Superior temporal gyrus (tissue), 1 donor: ENCODE data around the gene TRIO.
"Not testable (repeated sequence)": the region's sequence is repeated elsewhere in the genome, so short reads cannot be mapped to it uniquely, and the experiment has no call there.

Experiments used
- DNase-seq: peaks from one replicate; pipeline ENCODE4 v3.0.0-alpha.2; 2016; ENCODE audit errors: extremely low spot score

The TRIO gene

GRCh38 chr5:14142827-14143545, at the start of gene TRIO:
TRIO (plus strand) TSS chr5:14143342; CDS start chr5:14143726, 384 bp downstream.
- DNase-seq, result peak; percentile 90

- not testable (repeated sequence) for DNase-seq
These were observed 45.8 kb upstream of the TRIO start for GRCh38 chr5:14097380-14097779.

DNA sequence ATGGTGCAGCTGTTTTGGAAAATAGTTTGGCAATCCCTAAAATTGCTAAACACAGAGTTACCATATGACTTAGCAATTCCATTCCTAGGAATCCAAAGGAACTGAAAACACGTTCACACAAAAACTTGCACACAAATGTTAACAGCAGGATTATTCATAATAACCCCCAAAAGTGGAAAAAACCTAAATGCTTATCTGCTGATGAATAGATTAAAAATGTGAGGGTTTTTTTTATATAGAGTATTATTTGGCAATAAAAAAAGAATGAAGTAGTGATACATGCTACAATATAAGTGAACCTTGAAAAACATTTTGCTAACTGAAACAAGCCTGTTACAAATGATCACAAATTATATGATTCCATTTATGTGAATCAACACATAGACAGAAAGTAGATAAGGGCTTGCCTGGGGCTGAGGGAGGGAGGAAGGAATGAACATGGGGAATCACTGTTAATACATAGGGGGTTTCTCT, 45.1 kb upstream of the TRIO start:
- DNase-seq, result no peak

GRCh38 chr5:14100281-14100680, 42.9 kb upstream of the TRIO start:
- no peak for DNase-seq

- no peak for DNase-seq
These were observed 41.2 kb upstream of the TRIO start for GRCh38 chr5:14101922-14102321.

- no peak for DNase-seq
These were observed 40.5 kb upstream of the TRIO start for GRCh38 chr5:14102666-14103065.

DNA sequence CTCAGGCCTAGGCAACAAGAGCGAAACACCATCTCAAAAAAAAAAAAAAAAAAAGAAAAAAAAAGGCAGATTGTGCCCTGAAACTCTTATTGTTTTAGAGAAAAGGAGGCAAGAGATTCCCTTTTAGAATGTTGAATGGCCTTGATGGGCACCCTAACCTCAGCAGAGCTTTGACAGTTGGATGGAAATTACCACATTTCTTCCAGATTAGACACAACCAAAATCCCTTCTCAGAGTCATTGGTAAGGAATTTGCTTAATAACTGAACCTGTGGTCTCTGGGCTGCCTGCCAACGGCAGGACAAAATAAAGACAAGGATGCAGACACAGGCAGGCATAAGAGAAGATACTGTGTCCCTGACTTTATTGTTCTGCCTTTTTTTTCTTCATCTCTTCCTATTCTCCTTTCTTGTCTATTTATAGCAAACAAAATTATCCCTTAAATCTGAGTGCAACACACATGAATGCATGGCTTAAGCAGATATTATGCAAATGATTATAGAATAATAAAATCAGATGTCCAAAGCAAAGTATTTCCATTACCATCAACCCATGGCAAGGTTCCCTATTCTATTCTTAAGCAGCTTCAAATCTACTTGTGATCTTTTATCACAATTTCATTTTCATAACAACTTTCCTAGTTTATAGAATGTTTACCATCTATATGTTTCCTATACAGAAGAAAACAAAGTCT, 37.3 kb upstream of the TRIO start:
- no peak for DNase-seq

DNA sequence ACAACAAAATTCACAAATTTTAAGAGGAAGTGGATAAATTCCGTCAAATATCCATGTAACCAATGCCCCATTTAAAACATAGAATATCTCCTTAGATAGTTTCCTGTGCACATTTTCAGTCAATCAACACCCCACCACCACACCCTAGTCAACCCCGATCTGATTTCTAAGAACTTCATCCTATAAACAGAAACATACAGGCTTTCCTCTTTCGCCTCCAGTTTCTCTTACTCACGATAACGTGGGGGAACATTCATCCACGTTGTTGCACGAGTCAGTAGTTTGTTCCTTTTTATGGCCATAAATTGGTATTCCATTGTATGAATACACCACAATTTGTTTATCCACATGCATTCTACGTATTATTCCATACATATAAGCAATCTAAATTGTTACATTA, 35.6 kb upstream of the TRIO start:
- DNase-seq, result no peak

- peak; percentile 70 for DNase-seq
These were observed 34.8 kb upstream of the TRIO start for GRCh38 chr5:14108170-14108996.

DNA sequence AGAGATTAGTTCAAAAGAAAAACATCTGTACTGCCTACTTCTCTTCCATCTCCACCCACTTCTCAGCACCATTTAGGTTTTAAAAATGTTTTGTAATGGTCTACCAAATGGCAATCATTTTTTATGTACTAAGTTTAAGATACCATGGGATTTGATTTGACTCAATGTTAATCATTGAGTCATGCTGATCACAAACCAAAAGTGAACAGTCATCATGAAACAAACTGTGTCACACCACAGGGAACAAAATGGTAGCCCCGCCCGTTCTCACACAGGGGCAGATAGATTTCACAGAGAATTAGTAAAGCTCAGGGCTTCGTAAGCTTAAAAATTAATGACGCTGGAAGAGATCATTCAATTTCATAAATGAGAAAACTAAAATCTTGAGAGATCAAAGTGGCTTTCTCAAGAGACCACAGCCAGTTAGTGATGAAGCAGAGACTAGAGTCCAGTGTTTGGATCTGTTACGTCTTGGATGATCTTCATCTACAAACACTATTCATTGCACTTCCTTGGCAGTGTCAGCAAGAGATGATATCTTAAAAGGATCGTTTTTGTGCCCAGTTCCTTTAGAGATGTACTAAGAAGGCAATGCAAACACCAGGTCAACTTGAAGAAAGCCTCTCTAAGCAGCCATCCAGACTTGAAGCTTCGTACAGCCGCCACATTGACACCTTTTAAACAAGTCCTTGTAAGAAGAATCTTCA, 33.9 kb upstream of the TRIO start:
- no peak for DNase-seq

GRCh38 chr5:14109771-14110170, 33.4 kb upstream of the TRIO start:
- DNase-seq, result no peak

DNA sequence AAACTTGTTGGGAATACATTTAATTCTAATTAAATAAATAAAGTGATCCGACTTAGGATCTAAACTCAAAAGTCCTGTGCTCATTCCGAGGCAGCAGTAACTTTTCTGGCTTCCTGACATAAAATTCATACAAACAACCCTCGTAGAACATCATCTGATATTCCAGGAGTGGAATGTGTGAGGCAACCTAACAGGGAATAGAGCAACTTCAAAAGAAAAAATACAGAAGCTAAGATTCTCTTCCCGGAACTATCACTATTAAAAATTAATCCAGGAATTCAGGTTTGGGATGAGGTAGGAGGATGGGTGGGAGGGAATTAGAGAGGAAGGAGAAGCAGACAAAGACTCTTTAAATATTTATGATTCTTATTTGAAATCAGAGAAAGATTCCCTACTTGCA, 32.9 kb upstream of the TRIO start:
- DNase-seq, result no peak

DNA sequence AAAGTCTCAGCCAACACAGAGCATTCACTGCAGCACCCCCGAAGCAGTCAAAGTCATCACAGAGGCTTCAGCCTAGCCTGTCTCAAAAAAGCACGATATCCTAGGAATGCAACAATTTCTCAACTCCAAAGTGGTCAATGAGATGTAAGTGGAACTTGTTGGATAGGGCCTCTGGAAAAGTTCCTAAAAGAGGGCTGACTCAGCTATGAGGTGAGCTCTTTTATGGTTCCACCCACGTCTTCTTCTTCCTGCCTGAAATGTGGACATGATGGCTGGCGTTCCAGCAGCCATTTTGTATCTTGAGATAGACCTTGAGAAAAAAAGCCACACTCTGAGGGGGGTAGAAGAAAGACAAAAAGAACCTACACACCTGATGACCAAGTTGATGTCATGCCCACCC, 32.5 kb upstream of the TRIO start:
- no peak for DNase-seq

- DNase-seq, result no peak
These were observed 30.0 kb upstream of the TRIO start for GRCh38 chr5:14112998-14113652.

GRCh38 chr5:14114615-14115251, 28.4 kb upstream of the TRIO start:
- no peak for DNase-seq

DNA sequence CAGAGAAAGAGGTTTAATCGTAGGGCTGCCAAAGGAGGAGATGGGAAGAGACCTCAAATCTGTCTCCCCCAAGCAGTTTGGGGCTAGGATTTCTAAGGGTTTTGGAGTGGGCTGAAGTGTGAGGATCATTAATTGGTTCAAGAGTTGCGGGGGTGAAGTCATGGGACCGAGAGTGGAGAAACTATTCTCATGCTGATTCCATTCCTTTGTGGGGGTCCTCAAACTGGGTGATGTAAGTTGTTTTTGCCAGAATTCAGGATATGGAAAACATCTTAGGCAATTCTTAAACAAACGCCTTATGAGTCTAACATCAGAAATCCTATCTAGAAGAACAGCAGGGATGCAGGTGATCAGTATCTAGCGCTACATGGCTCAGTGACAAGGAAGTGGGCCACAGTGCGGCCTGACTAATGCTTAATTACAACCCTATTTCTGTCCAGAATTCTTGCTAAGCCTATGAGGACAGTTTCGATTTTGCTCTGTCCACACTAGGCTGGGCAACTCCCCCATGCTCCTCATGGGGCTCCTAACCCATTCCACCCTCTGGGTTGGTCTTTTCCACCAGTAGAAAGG, 27.7 kb upstream of the TRIO start:
- DNase-seq, result no peak

DNA sequence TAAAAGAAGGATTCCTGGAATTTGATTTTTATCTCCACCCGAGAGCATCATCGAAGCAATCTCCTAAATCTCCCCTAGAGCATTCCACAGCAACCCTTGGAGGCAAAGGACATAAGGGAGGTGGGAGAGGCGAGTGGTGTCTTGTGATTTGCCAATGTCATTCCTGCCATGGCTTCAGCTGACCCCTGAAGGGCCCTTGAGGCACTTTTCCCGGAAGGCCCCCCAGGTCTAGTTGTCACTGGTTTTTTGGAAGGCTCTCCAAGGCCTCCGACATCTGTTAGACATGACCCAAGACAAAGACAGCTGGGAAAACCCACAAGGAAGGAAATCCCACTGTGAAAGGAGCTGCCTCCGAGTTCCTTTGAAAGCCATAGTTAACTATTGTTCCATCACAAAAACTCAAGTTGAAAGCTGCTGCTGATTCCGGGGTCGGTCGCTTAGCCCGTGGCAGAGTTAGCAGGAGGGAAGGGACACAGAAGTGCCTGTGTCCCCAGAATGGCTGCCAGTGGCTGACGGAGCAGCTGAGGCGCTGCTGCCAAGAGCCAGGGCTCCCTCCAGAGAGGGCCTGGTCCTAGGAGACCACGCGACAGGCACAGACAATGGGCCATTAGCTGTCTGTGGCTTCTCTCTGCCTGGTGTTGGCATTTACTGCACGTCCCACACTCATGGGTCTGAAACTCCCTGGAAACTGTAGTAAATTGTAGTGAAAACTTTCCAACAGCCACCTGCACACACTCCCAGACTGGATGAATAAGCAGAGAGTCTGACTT, 24.4 kb upstream of the TRIO start:
- peak; percentile 92 for DNase-seq

DNA sequence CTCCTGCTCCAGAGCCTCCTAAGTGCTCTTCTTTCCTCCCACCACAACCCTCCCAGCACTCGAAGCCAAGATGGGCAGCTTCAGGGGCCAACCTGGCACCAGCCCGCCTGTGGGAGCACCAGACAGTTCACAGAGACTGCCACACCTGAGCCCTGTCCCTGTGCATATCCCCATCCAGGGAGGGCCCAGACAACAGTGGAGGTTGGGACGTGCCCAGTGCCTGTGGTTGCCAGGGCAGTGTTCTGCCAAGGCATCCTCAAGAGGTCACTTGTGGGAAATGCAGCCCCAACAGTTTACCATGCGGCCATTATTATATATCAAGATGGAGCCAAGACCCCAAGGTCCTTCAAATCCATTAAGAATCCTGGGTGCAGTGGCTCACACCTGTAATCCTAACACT, 23.0 kb upstream of the TRIO start:
- no peak for DNase-seq

DNA sequence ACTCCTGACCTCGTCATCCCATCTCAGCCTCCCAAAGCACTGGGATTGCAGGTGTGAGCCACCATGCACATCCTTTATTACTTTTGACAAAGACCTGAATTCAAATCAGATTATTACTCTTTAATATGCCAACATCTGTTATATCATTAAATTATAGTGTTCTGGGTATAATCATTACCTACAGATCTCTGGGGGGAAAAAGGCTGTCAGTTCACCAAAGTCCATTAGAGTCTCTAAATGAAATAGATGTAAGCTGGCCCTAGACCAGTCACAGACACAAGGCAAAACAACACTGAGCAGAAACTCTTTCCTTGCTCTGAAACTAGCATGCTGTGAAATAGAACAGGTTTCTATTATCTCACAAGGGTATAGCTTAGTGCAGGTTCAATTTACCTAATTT, 21.6 kb upstream of the TRIO start:
- no peak for DNase-seq

- DNase-seq, result no peak
These were observed 21.1 kb upstream of the TRIO start for GRCh38 chr5:14122089-14122488.
